GM18858 (cell line): ENCODE measurements around the gene GALNT11.
A peak's percentile ranks its signal among the peaks of the same experiment; 100 is the strongest.

Experiments
- ATAC-seq: cut with Tn5 transposase; IDR thresholded peaks from one replicate; pipeline ENCODE4 v1.9.1; 2021; ENCODE audit not compliant: unreplicated experiment

GALNT11 gene

DNA sequence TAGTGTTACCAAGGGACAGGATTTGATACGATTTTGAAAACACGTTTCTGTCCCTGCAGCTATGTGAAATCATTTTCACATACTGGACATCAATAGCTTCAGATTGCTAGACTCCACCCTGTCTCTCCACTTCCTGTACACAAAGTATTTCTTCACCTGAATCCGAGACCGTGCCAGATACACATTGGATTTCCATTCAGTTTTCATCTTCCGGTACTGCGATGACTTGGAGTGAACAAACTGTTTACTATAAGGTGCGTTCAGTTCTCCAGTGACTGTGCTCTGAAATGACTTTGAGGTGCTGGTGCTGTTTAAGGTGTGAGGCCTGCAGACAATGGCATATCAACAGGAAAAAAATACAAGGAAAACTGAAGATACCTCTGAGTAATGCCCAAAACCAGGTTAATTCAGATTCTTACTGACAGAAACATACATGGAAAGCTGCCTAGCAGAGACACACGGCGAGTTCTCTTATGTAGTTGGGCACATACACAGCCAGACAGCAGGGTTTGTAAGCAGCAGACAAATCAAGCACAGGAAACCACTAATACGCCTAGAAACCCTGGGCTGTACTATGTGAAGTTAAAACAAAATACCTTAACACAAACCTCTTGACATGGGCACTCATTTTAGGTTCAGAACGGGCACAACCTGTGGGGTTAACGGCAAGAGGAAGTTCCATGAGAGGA, 119.2 kb downstream of the GALNT11 start:
- ATAC-seq = no peak

DNA sequence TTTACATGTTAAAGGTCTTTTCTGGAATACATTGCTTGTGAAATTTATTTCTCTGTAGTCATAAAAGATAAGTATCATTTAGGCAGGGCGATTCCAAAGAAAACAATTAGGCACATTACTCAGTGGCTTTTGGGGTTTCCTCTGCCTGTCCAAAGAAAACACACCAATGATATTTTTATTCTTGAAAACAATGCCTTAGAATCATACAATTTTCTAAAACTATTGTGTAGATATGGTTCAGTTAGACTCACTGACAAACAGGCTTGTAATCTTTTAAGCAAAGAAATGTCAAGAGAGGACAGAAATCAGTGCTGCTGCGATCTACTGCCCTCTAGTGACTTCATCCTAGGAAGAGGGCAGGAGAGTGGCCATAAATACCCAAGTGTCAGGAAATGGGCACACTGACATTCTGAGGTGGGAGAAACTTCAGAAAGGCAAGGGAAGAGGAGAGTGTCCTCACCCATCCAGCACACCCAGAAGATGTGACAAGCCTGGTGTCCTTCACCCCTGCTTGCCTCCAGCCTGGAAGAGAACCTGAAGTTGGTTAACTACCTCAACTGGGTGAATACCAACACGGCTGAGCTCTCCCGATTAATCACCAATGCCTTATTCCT, 120.5 kb downstream of the GALNT11 start:
- no peak for ATAC-seq

- no peak for ATAC-seq
These were observed 123.2 kb downstream of the GALNT11 start for GRCh38 chr7:152148706-152149105.

GRCh38 chr7:152149363-152149762, 123.9 kb downstream of the GALNT11 start:
- no peak for ATAC-seq

DNA sequence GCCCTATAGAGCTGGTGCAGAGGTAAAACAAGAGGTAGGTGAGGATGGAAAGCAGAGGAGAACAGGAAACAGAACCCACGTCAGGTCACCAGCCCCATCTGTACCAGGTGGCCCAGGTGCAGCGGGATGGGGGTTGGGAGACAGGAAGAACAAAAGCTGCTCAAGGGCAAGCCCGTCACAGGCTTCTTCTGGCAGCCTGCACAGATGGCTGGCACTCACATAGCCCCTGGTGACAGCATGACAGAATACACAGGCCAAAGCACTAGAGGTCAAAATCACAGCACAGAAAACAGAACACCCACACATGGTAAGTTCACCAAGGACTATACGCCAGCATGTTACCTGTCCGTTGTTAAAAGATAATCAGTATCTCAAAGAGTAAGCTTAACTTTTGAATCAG, 126.8 kb downstream of the GALNT11 start:
- no peak for ATAC-seq

- peak; percentile 88 for ATAC-seq
These were observed 133.5 kb downstream of the GALNT11 start for GRCh38 chr7:152158801-152159587.

GRCh38 chr7:152161171-152161570, 135.7 kb downstream of the GALNT11 start:
- ATAC-seq = no peak

DNA sequence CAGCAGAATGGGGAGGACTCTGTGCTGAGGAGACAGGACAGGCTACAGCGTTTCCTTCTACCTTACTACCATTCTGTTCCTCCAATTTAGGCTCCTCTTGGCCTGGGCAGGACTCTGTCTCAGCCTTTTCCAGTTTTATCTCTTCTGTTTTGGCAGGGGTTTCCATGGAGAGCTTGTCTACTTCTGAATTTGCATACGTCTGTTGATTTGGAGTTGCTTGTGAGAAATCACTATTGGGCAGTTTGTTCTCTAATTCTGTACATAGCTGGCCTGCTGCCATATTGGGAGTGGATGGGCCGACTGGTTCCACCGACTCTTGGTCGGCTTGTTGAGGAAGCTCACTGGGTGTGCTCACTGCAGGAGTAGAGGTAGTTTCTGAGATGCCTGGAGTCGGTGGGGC, 136.8 kb downstream of the GALNT11 start:
- ATAC-seq = no peak
